Activated CD4-positive, CD25-positive, alpha-beta regulatory T cell (primary cell): Measurements from ENCODE around the gene TEX19.

Experiments used
- DNase-seq, 4 experiments: peaks; one replicate each; lab custom pipeline; 2025; lab: John Stamatoyannopoulos, UW

TEX19 gene, protein sequence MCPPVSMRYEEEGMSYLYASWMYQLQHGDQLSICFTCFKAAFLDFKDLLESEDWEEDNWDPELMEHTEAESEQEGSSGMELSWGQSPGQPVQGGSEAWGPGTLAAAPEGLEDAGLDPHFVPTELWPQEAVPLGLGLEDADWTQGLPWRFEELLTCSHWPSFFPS

DNA sequence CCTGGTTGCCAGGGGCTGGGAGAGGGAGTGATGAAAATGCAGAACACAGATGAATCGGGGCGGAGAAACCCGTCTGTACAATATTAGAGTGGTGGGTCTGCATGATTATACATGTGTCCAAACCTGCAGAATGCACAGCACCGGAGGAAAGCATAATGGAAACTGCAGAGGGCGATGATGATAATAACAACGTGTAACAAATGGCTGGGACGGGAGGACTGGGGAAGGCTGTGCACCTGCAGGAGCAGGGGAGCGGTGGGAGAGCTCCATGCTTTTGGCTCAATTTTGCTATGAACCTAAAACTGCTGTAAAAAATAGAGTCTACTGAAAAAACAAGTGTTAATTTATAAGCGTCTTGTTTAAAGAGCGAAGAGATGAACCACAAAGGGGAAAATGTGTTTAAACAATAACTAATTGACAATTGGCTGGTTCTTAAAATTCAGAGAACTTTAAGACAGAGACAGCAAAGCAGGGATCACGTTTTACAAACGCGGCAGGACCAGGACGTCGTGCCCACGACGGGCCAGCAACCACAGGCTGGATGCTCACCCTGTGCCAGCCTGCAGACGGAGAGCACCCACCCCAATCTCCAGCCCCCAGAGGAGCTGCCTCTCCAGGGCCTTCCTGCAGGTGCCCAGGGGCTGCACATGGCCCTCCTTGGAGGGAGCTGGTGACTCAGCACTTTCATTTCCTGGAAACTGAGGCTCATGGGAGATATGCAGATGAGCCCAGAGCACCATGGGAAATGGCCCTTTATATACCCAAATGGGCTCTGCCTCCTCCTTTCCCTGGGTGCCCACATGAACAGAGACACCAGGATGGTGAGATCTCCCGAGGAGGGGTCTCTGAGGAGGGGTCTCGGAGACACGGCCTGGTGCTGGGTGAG lies at the start of gene TEX19:
Gene TEX19, plus strand, starts transcription at position 783 of the 886 bp plus-strand sequence. CDS start 2,904 bp downstream, outside the sequence.
- DNase-seq, result no peak

DNA sequence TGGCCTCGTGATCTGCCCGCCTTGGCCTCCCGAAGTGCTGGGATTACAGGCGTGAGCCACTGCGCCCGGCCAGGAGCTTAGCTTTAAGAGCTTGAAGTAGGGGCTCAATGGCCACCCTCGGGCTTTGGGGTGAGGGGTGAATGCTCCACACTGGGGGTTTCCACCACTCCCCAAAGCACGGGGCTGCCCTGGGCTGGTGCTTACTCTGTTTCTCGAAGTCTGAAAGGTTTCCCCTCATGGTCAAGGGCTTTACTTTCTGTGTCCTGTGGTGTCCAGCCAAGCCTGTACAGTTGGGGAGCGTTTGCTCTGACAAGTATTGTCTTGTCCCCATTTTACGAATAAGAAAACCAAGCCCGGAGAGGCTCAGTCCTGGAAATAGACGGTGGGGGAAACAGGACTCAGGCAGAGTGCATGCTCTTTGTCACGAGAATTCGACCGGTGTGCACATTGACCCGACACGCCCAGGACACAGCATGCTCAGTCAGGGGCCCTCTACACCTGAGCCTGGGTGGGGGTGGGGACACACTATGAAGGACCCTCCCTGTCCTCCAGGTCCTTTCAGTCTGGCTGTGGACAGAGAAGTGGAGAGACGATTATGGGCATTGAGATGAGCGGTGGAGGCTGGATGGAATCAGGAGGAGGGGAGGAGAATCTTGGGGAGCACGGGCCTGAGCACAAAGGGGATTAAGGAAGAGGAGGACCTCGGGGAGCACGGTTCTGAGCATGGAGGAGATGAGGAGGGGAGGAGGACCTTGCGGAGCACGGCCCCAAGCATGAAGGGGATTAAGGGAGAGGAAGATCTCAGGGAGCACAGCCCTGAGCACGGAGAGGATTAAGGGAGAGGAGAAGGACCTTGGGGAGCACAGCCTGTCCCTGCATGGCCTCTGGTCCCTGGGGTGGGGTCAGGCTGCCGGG lies 49.1 kb upstream of the TEX19 start:
- DNase-seq, result no peak

DNA sequence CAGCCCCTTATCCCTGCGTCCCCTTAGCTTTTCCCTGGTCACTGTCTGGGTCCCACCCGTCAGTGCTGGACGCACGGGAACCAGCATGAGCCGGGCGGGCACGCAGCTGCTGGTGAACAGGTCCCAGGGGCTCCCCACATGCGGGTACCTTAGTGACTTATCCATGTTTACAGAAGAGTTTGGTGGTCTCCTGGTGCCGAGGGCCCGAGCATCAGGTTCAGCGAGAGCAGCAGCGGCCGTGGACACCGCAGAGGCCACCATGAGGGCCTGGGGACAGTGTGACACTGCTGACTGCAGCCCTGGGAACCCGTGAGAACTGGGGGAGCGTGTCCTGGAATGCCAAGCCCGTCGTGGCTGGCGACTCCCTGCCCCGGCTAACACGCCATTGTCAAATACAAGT lies 48.2 kb upstream of the TEX19 start:
- no peak for DNase-seq

DNA sequence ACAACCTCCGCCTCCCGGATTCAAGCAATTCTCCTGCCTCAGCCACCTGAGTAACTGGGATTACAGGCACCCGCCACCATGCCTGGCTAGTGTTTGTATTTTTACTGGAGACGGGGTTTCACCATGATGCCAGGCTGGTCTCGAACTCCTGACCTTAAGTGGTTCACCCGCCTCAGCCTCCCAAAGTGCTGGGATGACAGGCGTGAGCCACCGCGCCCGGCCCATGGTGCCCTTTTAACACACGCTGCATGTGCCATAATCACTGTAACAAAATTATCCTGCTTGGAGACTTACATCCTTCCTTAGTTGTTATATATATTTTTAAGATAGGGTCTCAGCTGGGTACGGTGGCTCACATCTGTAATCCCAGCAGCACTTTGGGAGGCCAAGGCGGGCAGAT lies 47.1 kb upstream of the TEX19 start:
- DNase-seq, result no peak

DNA sequence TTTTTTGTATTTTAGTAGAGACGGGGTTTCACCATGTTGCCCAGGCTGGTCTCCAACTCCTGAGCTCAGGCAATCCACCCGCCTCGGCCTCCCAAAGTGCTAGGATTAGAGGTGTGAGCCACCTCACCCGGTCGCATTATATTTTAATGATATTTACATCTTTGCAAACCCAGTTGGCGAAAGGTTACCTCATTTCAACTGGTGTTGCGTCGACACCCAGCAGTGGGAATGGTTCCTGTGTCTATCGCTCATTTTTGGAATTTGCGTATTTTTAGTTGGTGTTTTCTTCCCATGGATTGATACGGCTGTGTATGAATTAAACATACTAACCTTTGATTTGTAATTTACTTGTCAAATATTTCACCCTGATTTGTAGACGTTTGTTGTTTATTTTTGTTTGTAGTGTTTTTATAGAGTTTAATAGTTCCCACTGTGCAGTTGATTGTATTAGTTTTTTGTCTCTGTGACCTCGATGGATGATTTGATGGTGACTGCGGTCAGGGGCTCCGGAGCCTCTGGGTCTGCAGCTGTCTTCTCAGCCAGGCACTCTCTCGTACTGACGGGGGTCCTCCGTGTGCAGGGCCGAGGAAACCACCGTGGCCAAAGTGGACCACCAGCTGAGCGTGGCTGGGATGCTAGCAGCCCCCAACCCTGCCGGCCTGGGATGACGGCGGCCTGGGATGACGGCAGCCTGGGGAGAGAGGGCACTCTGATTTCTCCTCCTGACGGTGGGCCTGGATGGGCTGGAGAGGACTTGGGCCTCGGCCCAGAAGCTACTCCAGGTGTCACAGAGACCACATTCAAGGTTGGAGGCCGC lies 45.6 kb upstream of the TEX19 start:
- no peak for DNase-seq

DNA sequence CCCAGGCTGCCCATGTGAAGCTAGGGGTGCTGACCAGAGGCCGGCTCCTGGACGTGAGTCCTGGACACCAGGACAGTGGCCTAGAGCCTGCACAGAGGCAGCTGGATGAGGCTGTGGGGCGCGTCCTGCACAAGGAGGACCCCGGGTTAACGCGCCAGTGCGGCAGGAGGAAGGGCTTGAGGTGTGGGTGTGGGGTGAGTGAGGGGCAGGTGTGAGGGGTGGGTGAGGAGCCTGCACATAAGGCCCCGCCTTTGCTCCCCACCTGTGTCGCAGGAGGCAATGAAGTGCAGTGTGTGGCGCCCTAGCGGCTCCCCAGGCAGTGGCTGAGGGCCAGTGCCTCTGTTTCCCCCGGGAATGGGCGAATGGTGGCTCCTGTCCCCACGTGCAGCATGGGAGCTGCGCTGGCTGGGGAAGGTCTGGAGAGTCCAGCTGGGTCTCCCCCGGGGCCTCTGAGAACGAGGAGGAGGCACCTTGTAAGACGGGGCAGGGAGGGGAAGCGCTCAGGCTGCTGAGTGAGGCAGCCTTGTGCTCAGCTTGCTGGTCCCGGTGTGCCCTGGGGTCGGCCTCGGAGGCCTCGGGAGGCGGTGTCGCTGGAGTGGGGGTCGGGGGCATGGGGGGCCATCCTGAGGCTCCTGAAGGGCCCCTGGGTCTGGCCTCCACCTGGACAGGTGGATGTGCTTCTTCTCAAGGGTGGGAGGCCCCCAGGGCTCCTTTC lies 44.9 kb upstream of the TEX19 start:
- DNase-seq, result no peak

DNA sequence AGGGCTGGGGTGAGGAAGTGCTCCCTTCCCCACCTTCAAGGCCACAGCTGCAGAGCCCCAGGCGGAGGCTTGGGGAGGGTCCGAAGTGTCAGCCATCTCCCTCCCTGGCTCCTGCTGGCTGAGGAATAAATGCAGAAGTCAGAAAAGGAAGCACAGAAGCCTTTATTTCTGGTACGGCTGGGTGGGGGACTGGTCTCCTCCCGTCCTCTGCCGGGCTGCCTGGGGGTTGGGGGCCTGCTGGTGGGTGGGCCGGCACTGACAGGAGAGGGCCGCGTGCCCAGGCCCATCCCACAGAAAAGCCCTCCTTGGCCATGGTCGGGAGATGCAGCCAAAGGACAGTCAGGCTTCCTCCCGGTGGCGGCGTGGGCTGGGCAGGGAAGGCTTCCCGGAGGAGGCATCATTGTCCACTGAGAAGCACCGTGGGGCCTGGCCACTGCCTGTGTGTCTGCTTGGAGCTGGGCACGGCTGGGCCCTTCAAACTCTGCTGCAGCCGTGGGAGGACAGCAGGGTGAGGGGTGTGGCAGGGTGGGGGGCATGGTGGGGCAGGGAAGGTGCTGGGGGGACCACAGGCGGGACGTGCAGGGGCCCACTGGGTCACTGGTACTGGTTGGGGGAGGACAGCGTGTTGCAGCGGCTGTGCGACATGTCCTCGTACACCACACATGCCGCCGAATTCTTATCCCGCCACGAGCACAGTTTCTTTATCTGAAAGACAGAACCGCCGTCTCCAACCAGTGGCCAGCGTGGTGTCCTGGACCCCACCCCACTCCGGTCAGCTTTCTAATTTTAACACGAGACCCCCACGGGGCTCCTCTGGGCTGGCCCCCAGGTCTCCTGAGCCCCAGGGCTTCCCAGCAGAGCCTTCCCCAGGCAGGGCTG lies 44.1 kb upstream of the TEX19 start:
- DNase-seq, result no peak

DNA sequence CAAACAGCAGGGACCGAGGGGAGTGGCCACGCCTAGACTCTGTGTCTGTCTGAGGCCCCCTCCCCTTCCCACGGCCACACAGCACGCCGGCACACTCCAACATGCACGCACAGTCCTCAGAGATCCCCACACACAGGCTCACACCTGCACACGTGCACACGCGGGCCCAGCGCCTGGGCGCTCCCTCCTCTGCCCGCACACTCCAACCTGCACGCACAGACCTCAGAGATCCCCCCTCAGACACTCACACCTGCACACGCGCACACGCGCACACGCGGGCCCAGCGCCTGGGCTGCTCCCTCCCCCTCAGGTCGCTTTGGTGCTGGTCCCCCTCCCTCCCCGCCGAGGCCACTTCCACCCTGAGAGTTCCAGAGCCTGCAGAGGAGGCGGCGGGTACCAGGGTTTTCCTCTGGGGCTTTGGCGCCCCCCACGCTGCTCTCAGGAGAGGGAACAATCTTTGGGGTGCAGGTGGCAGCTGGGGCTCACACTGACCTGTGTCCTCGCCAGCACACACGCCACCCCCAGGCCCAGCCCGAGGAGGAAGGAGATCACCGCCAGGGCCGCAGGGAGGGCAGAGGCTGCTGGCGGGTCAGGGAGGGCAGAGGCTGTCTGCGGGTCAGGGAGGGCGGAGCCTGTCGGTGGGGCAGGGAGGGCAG lies 43.2 kb upstream of the TEX19 start:
- DNase-seq, result peak in 1 of 4 experiments; percentile 28

DNA sequence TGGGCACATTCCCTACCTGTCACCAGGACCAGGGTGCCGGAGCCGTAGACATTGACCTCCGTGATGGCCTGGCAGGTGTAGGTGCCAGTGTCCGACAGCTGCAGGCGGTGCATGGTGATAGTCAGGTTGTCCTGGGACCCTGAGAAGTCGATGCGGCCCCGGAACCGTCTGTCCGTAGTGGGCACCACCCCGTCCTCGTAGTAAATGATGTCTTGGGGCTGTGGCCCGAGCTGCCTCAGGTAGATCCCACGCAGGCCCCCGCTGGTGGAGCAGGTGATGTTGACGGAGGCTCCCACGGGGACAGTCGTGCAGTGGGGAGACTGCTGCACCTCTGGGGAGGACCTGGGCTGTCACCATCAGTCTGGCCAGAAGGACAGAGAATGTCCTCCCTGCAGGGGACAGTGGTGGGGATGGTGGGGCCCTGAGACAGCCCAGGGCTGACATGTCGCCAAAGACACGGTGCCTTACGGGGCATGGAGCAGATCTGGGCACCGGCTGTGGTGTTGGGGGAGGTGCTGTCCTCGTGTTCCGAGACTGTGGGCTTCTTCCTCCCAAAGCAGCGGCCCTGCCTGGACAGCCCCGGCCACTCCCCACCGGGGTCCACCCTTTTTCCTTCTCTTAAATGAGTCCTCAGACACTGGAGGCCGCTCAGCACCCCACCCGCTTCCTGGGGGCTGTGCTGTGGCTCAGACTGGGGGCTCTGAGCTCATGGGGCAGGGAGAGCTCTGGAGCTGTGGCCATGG lies 42.2 kb upstream of the TEX19 start:
- DNase-seq, result no peak

DNA sequence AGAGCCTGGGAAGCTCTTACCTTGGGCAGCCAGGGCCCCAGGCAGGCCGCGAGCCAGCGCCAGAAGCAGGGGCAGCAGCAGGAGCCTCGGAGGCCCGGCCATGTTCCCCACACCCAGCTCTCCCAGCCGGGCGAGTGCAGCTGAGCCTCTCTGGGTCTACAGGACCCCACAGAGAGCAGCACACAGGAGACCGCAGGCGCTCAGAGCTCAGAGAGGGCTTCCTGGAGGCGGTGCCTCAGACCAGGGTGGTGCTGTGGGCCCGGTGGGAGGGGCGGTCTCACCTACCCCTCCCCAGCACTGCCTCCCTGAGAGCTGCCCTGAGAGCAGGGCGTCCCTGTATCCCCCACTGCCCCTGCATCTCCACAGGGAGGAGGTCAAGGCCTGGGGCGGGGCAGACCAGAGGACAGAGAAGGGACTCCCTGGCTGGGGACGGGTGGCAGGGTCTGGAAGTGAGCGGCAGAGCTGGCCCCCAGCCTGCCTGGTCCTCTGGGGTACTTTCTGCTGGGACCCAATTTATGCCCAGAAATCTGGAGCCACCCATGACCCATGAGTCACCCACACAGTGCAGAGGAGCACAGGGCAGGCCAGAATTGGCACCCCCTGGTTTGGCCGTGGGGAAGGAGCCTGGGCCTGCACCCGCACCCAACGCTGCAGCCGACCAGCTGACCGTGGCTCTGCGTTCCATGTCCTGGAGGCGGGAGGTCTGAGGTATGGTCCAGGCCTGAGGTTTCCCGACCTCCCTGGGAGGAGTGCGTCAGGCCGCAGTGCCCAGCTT lies 41.5 kb upstream of the TEX19 start, which contains the start of gene CD7:
Gene CD7, minus strand, starts transcription at position 215 of the 775 bp plus-strand sequence. Its CDS starts 113 bp downstream, at position 102.
- peak in 3 of 4 experiments; percentile 36 to 52 (median 43) for DNase-seq

DNA sequence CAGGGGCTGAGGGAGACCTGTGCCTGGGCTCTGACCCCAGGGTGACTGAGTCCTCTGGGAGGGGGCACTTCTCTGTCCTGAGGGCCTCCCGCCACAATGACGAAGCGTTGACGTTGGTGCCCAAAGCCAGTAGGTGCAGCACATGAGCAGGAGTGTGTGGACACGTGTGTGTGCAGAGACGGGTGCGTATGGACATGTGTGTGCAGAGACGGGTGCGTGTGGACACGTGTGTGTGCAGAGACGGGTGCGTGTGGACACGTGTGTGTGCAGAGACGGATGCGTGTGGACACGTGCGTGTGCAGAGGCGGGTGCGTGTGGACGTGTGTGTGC lies 40.9 kb upstream of the TEX19 start:
- no peak for DNase-seq

DNA sequence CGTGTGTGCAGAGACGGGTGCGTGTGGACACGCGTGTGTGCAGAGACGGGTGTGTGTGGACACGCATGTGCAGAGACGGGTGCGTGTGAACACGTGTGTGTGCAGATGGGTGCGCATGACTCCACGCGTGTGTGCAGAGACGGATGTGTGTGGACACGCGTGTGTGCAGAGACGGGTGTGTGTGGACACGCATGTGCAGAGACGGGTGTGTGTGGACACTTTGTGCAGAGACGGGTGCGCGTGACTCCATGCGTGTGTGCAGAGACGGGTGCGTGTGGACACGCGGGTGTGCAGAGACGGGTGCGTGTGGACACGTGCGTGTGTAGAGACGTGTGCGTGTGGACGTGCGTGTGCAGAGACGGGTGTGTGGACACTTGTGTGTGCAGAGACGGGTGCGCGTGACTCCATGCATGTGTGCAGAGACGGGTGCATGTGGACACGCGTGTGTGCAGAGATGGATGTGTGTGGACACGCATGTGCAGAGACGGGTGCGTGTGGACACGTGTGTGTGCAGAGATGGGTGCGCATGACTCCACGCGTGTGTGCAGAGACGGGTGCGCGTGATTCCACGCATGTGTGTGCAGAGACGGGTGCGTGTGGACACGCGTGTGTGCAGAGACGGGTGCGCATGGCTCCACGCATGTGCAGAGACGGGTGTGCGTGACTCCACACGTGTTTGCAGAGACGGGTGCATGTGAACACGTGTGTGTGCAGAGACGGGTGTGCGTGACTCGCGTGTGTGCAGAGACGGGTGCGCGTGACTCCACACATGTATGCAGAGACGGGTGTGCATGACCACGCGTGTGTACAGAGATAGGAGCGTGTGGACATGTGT lies 40.1 kb upstream of the TEX19 start:
- no peak for DNase-seq

DNA sequence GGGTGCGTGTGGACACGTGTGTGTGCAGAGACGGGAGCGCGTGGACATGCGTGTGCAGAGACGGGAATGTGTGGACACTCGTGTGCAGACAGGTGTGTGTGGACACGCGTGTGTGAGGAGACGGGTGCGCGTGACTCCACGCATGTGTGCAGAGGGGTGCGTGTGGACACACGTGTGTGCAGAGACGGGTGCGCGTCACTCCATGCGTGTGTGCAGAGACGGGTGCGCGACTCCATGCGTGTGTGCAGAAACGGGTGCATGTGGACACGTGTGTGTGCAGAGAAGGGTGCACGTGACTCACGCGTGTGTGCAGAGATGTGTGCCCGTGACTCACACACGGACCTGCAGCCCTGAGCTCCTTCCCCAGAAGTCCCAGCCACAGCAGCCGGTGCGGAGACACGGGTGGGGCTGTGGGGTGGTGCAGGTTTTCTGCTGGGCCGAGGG lies 39.4 kb upstream of the TEX19 start:
- no peak for DNase-seq

DNA sequence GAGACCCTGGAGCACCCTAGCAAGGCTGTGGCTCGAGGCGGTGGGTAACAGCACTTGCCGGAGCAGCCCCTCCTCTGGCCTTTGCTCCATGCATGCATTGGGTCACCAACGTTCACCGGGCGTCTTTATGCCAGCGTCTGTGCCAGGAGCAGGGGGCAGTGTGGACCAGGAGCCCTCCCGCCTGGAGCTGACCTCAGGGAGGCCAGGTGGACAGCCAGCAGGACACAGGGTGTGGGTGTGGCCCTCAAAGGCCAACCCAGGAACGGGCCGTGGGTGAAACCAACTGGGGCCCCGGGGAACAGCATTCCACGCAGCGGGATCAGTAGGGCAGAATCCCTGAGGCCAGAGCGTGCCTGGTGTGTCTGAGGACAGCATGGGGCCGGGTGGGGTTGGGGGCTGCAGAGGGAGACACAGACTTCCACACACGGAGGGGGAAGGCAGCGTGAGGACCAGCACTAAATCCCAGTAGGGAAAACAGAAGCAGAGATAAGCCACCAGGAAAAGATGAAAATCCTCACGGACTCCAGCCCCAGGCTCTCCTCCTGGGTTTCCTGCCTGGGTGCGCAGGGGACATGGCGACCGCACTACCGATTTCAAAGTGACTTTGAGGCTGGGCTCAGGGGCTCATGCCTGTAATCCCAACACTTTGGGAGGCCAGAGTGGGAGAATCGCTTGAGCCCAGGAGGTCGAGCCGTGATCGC lies 38.8 kb upstream of the TEX19 start:
- DNase-seq, result no peak

DNA sequence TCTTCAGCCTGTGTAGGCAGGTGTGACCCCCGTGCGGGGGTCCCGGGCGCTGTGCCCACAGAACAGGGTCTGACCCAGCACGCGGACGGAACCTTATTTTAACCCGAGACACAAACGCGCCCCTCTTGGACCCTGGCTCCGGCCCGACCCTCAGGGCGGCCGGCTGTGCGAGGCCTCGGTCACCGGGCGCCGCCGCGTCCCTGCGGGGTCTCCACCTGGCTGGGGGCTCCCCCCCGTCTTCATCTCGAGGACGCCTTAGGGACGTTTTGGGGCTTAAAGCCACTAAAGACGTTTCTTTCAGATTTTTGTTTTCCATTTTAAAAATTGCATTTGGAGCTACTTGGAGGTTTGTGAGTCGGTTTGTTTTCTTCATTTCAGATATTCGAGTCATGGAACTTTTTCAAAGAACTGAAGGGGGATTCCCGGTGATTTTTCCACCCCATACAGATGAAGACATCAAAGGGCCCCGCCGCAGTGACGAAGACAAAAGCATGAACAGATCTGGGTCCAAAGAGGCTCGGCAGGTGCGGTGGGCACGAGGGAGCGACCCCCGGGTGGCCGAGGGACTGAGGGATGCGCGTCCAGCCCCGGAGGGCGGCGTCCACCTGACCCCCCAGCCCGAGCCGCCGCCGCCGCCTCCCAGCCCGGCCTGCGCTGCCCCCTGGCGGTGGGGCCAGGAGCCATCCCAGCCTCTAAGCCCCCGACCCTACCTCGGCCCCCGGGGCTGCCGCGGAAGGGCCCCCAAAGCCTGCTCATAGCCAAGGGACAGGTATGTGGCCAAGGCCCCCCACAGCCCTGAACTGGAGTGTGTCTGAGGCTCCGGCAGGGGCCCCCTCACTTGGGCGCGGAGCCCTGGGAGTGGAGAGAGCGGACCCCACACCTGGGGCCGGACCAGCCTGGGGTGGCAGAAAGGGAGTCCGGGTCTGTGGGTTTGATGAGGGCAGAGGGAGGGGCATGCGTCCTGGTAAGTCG lies 37.8 kb upstream of the TEX19 start:
- DNase-seq, result peak; percentile 47 to 66 (median 54)
